SK-N-SH (cell line): Measurements from ENCODE around the gene CCNL2. TPM values are rescaled to one million over a fixed set of nuclear protein-coding genes. Genes with fewer than 3 reads are reported as not detected.

Source experiments
- CTCF ChIA-PET: fragments of 300-600, 350-600 bp; formaldehyde crosslinking; extraction: SDS; loops from one replicate; lab custom pipeline; 2021; lab: Yijun Ruan, JAX
- POLR2A ChIA-PET: fragments of 350-600 bp; sonication (Branson Sonifier 250); formaldehyde crosslinking; extraction: SDS; loops from one replicate; lab custom pipeline; 2020; ENCODE audit warnings: antibody characterized with exemption, inconsistent platforms; lab: Yijun Ruan, JAX
- DNase-seq: peaks from one replicate; pipeline ENCODE4 v3.0.0; 2012
- H2AFZ ChIP-seq: fragments of 200-600 bp; sonication (generic); 2 replicates; pipeline ENCODE4 v1.8.1; 2016; ENCODE audit warnings: antibody characterized with exemption, mild to moderate bottlenecking, low read depth
- H3F3A ChIP-seq: fragments of 200-600 bp; sonication (generic); replicated peaks from 2 replicates; pipeline ENCODE3; 2016; ENCODE audit warnings: antibody characterized with exemption, mild to moderate bottlenecking; ENCODE audit not compliant: insufficient read depth
- H3K27ac ChIP-seq, 2 experiments: fragments of 200-500 bp in 1 of 2; fragments of 200-600 bp in 1 of 2; sonication (Bioruptor generic) in 1 of 2; sonication (generic), shearing (Covaris generic) in 1 of 2; 2 replicates each; pipeline versions ENCODE4 v1.5.1 to v1.6.1; 2014 to 2016; ENCODE audit warnings: low read depth in 2 of 2, inconsistent platforms in 1 of 2, low read length in 1 of 2, mild to moderate bottlenecking in 1 of 2, mixed read lengths in 1 of 2
- H3K27me3 ChIP-seq: fragments of 200-600 bp; sonication (generic), shearing (Covaris generic); 2 replicates; pipeline ENCODE4 v1.6.1; 2016; ENCODE audit warnings: mixed run types; ENCODE audit not compliant: insufficient read depth
- H3K36me3 ChIP-seq, 2 experiments: fragments of 200-500 bp in 1 of 2; fragments of 200-600 bp in 1 of 2; sonication (Bioruptor generic) in 1 of 2; sonication (generic) in 1 of 2; replicated peaks in 1 of 2; 2 replicates each; pipeline versions ENCODE3 to v1.5.1; 2014 to 2016; ENCODE audit warnings: low read length in 1 of 2, mild to moderate bottlenecking in 1 of 2; ENCODE audit not compliant: insufficient read depth in 2 of 2, control insufficient read depth in 1 of 2
- H3K4me1 ChIP-seq, 2 experiments: fragments of 200-500 bp in 1 of 2; fragments of 200-600 bp in 1 of 2; sonication (Bioruptor generic) in 1 of 2; sonication (generic), shearing (Covaris generic) in 1 of 2; 2 replicates each; pipeline versions ENCODE4 v1.5.1 to v1.6.1; 2014 to 2016; ENCODE audit warnings: low read depth in 1 of 2, low read length in 1 of 2, mixed run types in 1 of 2; ENCODE audit not compliant: insufficient read depth in 2 of 2, control insufficient read depth in 1 of 2
- H3K4me2 ChIP-seq: fragments of 200-600 bp; sonication (generic), shearing (Covaris generic); 2 replicates; pipeline ENCODE4 v1.6.1; 2017; ENCODE audit warnings: mixed run types
- H3K4me3 ChIP-seq, 2 experiments: fragments of 200-500 bp in 1 of 2; fragments of 200-600 bp in 1 of 2; sonication (Bioruptor generic) in 1 of 2; sonication (generic), shearing (Covaris generic) in 1 of 2; 2 replicates each; pipeline versions ENCODE4 v1.5.1 to v1.8.1; 2014 to 2016; ENCODE audit warnings: low read depth in 2 of 2, inconsistent platforms in 1 of 2, low read length in 1 of 2, mild to moderate bottlenecking in 1 of 2, mixed read lengths in 1 of 2, moderate library complexity in 1 of 2
- H3K79me2 ChIP-seq: fragments of 200-600 bp; sonication (generic); 2 replicates; pipeline ENCODE4 v1.8.1; 2017; ENCODE audit warnings: mild to moderate bottlenecking; ENCODE audit not compliant: insufficient read depth
- H3K9ac ChIP-seq: fragments of 200-600 bp; sonication (generic); 2 replicates; pipeline ENCODE4 v1.6.1; 2017; ENCODE audit warnings: mixed run types
- H3K9me2 ChIP-seq: fragments of 200-600 bp; sonication (generic); 2 replicates; pipeline ENCODE4 v1.6.1; 2017; ENCODE audit warnings: mixed run types
- H3K9me3 ChIP-seq: fragments of 200-600 bp; sonication (generic); 2 replicates; pipeline ENCODE4 v1.6.1; 2017; ENCODE audit warnings: mixed run types, mild to moderate bottlenecking, moderate library complexity
- H4K20me1 ChIP-seq: fragments of 200-600 bp; sonication (generic); 2 replicates; pipeline ENCODE4 v1.6.1; 2017; ENCODE audit warnings: mild to moderate bottlenecking, mixed run types; ENCODE audit not compliant: insufficient read depth
- CHD2 ChIP-seq: fragments of 150-350 bp; IDR thresholded peaks from 2 replicates; pipeline ENCODE4 v1.6.1; 2018; ENCODE audit warnings: low read length; ENCODE audit not compliant: partially characterized antibody
- ELF1 ChIP-seq: IDR thresholded peaks from 2 replicates; pipeline ENCODE4 v1.4.0; 2012
- FOXM1 ChIP-seq: IDR thresholded peaks from 2 replicates; pipeline ENCODE4 v1.4.0; 2012; ENCODE audit warnings: low read depth, mild to moderate bottlenecking
- MEF2A ChIP-seq: IDR thresholded peaks from 2 replicates; pipeline ENCODE4 v1.4.0; 2012; ENCODE audit warnings: low read depth, borderline replicate concordance
- MXI1 ChIP-seq: IDR thresholded peaks from 2 replicates; pipeline ENCODE4 v1.6.1; 2012; ENCODE audit warnings: mild to moderate bottlenecking, low read depth, low read length, improper control_type of control experiment
- REST ChIP-seq: IDR thresholded peaks from 2 replicates; pipeline ENCODE4 v1.6.1; 2012; ENCODE audit warnings: mild to moderate bottlenecking, low read depth, low read length, moderate library complexity
- RFX5 ChIP-seq: IDR thresholded peaks from 2 replicates; pipeline ENCODE4 v1.6.1; 2012; ENCODE audit warnings: mild to moderate bottlenecking, improper control_type of control experiment, low read length
- SMC3 ChIP-seq: IDR thresholded peaks from 2 replicates; pipeline ENCODE4 v1.6.1; 2012; ENCODE audit warnings: low read depth, low read length, improper control_type of control experiment
- TCF12 ChIP-seq: IDR thresholded peaks from 2 replicates; pipeline ENCODE4 v1.4.0; 2012
- USF2 ChIP-seq: fragments of 150-350 bp; IDR thresholded peaks from 2 replicates; pipeline ENCODE4 v1.6.1; 2017; ENCODE audit warnings: antibody characterized with exemption, low read length, low read depth, borderline replicate concordance
- YY1 ChIP-seq: IDR thresholded peaks from 2 replicates; pipeline ENCODE4 v1.4.0; 2012; ENCODE audit warnings: low read depth, mild to moderate bottlenecking
- WGBS: methylation state at CpG from one replicate; pipeline ENCODE4 v1.1.6; 2017; ENCODE audit warnings: low lambda C conversion rate; 5-methylcytosine and 5-hydroxymethylcytosine counted together
- polyA plus RNA-seq, 3 experiments: library from polyadenylated mRNA; depleted of rRNA; stranded (reverse); fragments of >200 nt; gene quantifications; 2 replicates each; pipeline ENCODE4 v1.2.3, GENCODE V29; 2012
- TF ChIP-seq, protein P1 (sequence below): fragments of 200-600 bp; sonication (generic); IDR thresholded peaks from 2 replicates; pipeline ENCODE4 v1.6.1; 2017; ENCODE audit warnings: antibody characterized with exemption, mild to moderate bottlenecking, moderate library complexity
- TF ChIP-seq, protein P2 (sequence below): fragments of 150-350 bp; IDR thresholded peaks from 2 replicates; pipeline ENCODE4 v1.6.1; 2016; ENCODE audit warnings: mild to moderate bottlenecking, low read depth, low read length

Gene CCNL2
- polyA plus RNA-seq, 1 of the 3 experiments (the other 2 are of a cell fraction): 362 TPM

- no peaks in the 10 kb centered on the region for H3F3A ChIP-seq
- TF ChIP-seq SMC3 (no peak), FOXM1 (no peak), RFX5 (no peak), MXI1 (no peak), REST (no peak), TCF12 (no peak), CHD2 (no peak)
- TF ChIP-seq, all 33 proteins: peak for 0
- Histone ChIP-seq H3K27ac (no peak overlapping the region), H3K79me2 (peaks cover 45% of the 10 kb centered on the region), H3K9me2 (no peaks in the 10 kb centered on the region), H3K4me2 (no peak overlapping the region), H3K9ac (no peak overlapping the region), H3K36me3 (peaks cover 50 to 83% of the 10 kb centered on the region in 2 experiments), H2AFZ (no peak overlapping the region), H3K4me3 (no peak overlapping the region), H4K20me1 (0 out of 2 replicates have a peak, but pooled peaks cover 4% of the 10 kb centered on the region), H3K9me3 (no peaks in the 10 kb centered on the region), H3K4me1 (no peaks in the 10 kb centered on the region), H3K27me3 (no peaks in the 10 kb centered on the region)
- POLR2A ChIA-PET: interaction anchor here (2.3 kb wide), 1 partner anchor 8 kb away, joined by 10 read pairs; the partner anchor contains the start of gene CCNL2
- CTCF ChIA-PET: interaction anchor here (1.2 to 2.8 kb wide), 3 partner anchors 8 to 12 kb away, joined by 4 to 16 read pairs (median 6); partner anchors contain the start of gene CCNL2
- no peak for DNase-seq
- WGBS: 89% methylated on average over 5 of the region's 12 CpGs
Measured at GRCh38 chr1:1390675-1391074, 8.5 kb downstream of the CCNL2 start.

DNA sequence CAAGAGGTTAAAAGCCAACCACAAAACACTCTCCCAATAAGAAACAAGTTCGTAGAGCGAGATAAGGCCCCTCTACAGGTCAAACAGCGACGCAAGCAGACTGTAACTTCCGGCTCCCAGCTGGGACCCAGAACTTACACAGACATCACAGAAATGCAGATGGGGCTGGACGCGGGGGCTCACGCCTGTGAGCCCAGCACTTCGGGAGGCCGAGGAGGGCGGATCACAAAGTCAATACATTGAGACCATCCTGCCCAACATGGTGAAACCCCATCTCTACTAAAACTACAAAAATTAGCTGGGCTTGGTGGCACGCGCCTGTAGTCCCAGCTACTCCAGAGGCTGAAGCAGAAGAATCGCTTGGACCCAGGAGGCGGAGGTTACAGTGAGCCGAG, 11.1 kb downstream of the CCNL2 start:
- H3K36me3 ChIP-seq: peaks cover 33 to 68% of the 10 kb centered on the region in 2 experiments
- no peaks in the 10 kb centered on the region for H3K4me1 ChIP-seq
- CTCF ChIA-PET: interaction anchor here (2.8 kb wide), 1 partner anchor 11 kb away, joined by 16 read pairs; the partner anchor contains the start of gene CCNL2
- POLR2A ChIA-PET: interaction anchor here (0.8 kb wide), 1 partner anchor 13 kb away, joined by 3 read pairs; the partner anchor contains the start of gene AURKAIP1
- no peak overlapping the region for H3K9ac ChIP-seq
- no peaks in the 10 kb centered on the region for H3K9me2 ChIP-seq
- H4K20me1 ChIP-seq: no peaks in the 10 kb centered on the region
- DNase-seq: no peak
- H2AFZ ChIP-seq: no peak overlapping the region
- no peaks in the 10 kb centered on the region for H3K9me3 ChIP-seq
- no peaks in the 10 kb centered on the region for H3K27me3 ChIP-seq
- H3F3A ChIP-seq: no peaks in the 10 kb centered on the region
- no peak for TF ChIP-seq CHD2
- TF ChIP-seq ELF1: no peak
- TF ChIP-seq, protein P1, sequence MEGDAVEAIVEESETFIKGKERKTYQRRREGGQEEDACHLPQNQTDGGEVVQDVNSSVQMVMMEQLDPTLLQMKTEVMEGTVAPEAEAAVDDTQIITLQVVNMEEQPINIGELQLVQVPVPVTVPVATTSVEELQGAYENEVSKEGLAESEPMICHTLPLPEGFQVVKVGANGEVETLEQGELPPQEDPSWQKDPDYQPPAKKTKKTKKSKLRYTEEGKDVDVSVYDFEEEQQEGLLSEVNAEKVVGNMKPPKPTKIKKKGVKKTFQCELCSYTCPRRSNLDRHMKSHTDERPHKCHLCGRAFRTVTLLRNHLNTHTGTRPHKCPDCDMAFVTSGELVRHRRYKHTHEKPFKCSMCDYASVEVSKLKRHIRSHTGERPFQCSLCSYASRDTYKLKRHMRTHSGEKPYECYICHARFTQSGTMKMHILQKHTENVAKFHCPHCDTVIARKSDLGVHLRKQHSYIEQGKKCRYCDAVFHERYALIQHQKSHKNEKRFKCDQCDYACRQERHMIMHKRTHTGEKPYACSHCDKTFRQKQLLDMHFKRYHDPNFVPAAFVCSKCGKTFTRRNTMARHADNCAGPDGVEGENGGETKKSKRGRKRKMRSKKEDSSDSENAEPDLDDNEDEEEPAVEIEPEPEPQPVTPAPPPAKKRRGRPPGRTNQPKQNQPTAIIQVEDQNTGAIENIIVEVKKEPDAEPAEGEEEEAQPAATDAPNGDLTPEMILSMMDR: no peak
- no peak for TF ChIP-seq MEF2A
- no peak for TF ChIP-seq YY1
- TF ChIP-seq, protein P2, sequence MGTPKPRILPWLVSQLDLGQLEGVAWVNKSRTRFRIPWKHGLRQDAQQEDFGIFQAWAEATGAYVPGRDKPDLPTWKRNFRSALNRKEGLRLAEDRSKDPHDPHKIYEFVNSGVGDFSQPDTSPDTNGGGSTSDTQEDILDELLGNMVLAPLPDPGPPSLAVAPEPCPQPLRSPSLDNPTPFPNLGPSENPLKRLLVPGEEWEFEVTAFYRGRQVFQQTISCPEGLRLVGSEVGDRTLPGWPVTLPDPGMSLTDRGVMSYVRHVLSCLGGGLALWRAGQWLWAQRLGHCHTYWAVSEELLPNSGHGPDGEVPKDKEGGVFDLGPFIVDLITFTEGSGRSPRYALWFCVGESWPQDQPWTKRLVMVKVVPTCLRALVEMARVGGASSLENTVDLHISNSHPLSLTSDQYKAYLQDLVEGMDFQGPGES: no peak
- TF ChIP-seq USF2: no peak
- TF ChIP-seq, all 33 proteins: peak for 0
- Histone ChIP-seq H3K27ac (no peak overlapping the region), H3K79me2 (peaks cover 19% of the 10 kb centered on the region; the same call in 1 of the 2 replicates), H3K4me2 (no peak overlapping the region), H3K4me3 (no peak overlapping the region)
- WGBS: 96% methylated on average over 16 of the region's 16 CpGs
